HG03354 (cell line): ENCODE results near the gene SRPRB.

Experiments used
- ATAC-seq: cut with Tn5 transposase; IDR thresholded peaks from one replicate; pipeline ENCODE4 v1.9.1; 2021; ENCODE audit warnings: mild to moderate bottlenecking; ENCODE audit not compliant: unreplicated experiment, poor library complexity, severe bottlenecking

SRPRB gene

GRCh38 chr3:133805702-133806475, at the start of gene SRPRB:
Gene SRPRB (plus strand): TSS chr3:133805815. CDS start chr3:133805849, 34 bp downstream.
- peak; percentile 98 for ATAC-seq

GRCh38 chr3:133756716-133757694, 48.6 kb upstream of the SRPRB start:
- no peak for ATAC-seq

GRCh38 chr3:133757701-133758567, 47.7 kb upstream of the SRPRB start:
- no peak for ATAC-seq

GRCh38 chr3:133758568-133758928, 47.1 kb upstream of the SRPRB start:
- no peak for ATAC-seq

GRCh38 chr3:133758964-133759739, 46.5 kb upstream of the SRPRB start:
- no peak for ATAC-seq

GRCh38 chr3:133759740-133760305, 45.8 kb upstream of the SRPRB start:
- no peak for ATAC-seq

GRCh38 chr3:133760916-133761315, 44.7 kb upstream of the SRPRB start:
- ATAC-seq = no peak

GRCh38 chr3:133761605-133762484, 43.8 kb upstream of the SRPRB start:
- no peak for ATAC-seq

GRCh38 chr3:133762539-133762938, 43.1 kb upstream of the SRPRB start:
- ATAC-seq = no peak

GRCh38 chr3:133763797-133764683, 41.6 kb upstream of the SRPRB start:
- ATAC-seq = no peak

- no peak for ATAC-seq
Measured at GRCh38 chr3:133765256-133765655, 40.4 kb upstream of the SRPRB start.

- ATAC-seq = no peak
Measured at GRCh38 chr3:133767607-133768006, 38.0 kb upstream of the SRPRB start.

- ATAC-seq = no peak
Measured at GRCh38 chr3:133769536-133769935, 36.1 kb upstream of the SRPRB start.

GRCh38 chr3:133773732-133774131, 31.9 kb upstream of the SRPRB start:
- ATAC-seq = no peak

- ATAC-seq = no peak
Measured at GRCh38 chr3:133775309-133775708, 30.3 kb upstream of the SRPRB start.

- ATAC-seq = no peak
Measured at GRCh38 chr3:133775835-133776234, 29.8 kb upstream of the SRPRB start.
